Esophagus mucosa (tissue), 1 donor: ENCODE results near the gene AHSG. TPM values are rescaled to one million over a fixed set of nuclear protein-coding genes. Genes with fewer than 3 reads are reported as not detected.
A peak's percentile ranks its signal among the peaks of the same experiment; 100 is the strongest.
"Not testable (repeated sequence)": the region's sequence is repeated elsewhere in the genome, so short reads cannot be mapped to it uniquely, and the experiment has no call there.

Experiments
- ATAC-seq: fragments of 200-7000 bp; cut with Tn5 transposase; one replicate; pipeline ENCODE4 v1.9.1; 2020
- total RNA-seq: library from RNA; stranded (reverse); gene quantifications from one replicate; pipeline ENCODE4 v1.2.4, GENCODE V29; 2023
- donor health status: DM: yes; HTN: yes; CAD: no.

Gene AHSG, protein sequence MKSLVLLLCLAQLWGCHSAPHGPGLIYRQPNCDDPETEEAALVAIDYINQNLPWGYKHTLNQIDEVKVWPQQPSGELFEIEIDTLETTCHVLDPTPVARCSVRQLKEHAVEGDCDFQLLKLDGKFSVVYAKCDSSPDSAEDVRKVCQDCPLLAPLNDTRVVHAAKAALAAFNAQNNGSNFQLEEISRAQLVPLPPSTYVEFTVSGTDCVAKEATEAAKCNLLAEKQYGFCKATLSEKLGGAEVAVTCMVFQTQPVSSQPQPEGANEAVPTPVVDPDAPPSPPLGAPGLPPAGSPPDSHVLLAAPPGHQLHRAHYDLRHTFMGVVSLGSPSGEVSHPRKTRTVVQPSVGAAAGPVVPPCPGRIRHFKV
- total RNA-seq = not detected

GRCh38 chr3:186612721-186613636 lies at the start of gene AHSG:
TSS of gene AHSG (plus strand) at chr3:186613060. CDS start at chr3:186613142, 82 bp downstream.
- no peak for ATAC-seq

- no peak for ATAC-seq
These were observed 48.3 kb upstream of the AHSG start for GRCh38 chr3:186564586-186564985.

GRCh38 chr3:186566772-186567071 lies 46.1 kb upstream of the AHSG start:
- no peak for ATAC-seq

- ATAC-seq = peak; percentile 85
These were observed 45.6 kb upstream of the AHSG start, which contains the start of gene TBCCD1 for GRCh38 chr3:186567072-186567921. TSS of gene TBCCD1 (minus strand) at chr3:186567339. CDS start at chr3:186564329, 3,010 bp downstream.

GRCh38 chr3:186569361-186569760 lies 43.5 kb upstream of the AHSG start:
- ATAC-seq = not testable (repeated sequence)

DNA sequence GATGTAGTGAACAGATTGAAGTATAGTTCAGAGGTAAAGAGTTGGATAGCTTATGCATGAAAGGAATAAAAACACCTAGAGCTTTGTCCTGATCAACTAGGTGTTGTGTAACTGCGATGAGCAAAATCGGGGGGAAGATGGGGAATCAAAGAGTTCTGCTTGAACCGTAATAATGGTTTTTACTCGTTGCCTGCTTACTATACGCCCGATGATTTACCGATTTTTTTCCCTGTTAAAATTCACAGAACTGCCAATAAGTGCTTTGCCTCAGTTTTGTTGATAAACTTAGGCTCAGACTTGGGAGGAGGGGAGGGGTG lies 43.1 kb upstream of the AHSG start:
- ATAC-seq = no peak

DNA sequence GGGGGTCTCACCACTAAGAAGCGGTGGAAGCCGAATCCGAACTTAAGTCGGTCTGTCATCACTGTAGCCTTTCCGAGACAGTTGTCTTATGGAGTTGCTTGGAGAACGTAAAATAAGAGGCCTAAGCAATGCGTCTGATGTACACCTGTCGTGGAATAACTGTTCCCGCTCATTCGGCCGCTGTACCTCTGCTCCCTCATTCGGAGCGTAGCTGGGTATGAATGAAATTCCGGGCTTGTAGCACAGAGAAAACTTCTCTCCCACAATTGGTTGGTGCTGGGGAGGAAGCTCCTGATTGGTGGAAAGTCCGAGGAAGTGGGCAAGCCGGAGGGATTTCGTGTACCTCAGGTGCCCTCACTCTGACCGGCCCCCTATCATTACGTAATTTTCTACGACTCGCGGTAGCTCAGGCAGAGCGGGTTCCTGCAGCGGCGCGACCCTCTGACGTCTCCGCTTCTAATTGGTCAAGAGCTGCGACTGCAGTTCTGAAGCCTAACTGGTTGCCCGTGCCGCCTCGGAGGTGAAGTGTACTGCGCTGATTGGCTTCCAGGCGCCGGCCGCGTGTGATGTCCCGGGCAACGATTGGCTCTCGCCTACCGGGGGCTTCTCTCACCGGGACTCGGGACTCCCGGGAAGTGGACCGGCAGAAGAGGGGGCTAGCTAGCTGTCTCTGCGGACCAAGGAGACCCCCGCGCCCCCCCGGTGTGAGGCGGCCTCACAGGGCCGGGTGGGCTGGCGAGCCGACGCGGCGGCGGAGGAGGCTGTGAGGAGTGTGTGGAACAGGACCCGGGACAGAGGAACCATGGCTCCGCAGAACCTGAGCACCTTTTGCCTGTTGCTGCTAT lies 42.5 kb upstream of the AHSG start, which contains the start of gene DNAJB11:
Gene DNAJB11, plus strand, starts transcription at position 625 of the 845 bp plus-strand sequence. Its CDS starts 178 bp downstream, at position 803.
- peak; percentile 95 for ATAC-seq

- no peak for ATAC-seq
These were observed 41.8 kb upstream of the AHSG start for GRCh38 chr3:186570941-186571643.

- ATAC-seq = no peak
These were observed 41.2 kb upstream of the AHSG start for GRCh38 chr3:186571644-186572013.

GRCh38 chr3:186577521-186577920 lies 35.3 kb upstream of the AHSG start:
- ATAC-seq = no peak

- no peak for ATAC-seq
These were observed 32.1 kb upstream of the AHSG start for GRCh38 chr3:186580785-186581184.

DNA sequence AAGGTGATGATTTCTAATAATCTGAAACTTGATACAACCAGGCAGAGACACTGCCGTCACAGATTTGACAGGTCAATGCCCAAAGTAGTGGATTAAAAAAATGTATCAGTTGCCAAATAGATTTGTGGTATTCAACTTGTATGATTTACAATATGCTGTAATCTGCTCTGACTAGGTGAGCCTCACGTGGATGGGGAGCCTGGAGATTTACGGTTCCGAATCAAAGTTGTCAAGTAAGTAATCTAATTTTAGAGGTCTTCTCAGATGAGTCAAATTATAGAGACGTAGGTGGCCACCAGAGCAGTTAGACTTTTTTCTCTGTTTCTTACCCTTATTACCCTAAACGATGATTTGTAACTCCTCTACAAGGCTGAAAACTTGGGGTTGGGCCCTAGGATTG lies 30.3 kb upstream of the AHSG start:
- no peak for ATAC-seq

DNA sequence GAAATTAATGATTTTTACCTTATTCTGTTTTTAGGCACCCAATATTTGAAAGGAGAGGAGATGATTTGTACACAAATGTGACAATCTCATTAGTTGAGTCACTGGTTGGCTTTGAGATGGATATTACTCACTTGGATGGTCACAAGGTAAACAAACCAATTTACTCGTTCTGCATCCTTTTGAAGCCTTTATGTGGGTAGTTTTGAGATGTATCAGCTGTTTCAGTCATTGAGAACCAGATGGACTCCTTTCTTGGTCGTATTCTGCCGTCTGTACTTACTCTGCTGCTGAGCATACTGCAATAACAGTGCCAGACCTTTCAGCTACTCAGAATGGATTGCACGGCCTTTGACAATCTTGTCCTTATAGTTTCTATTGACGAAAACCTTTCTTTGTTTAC lies 29.0 kb upstream of the AHSG start:
- ATAC-seq = no peak

DNA sequence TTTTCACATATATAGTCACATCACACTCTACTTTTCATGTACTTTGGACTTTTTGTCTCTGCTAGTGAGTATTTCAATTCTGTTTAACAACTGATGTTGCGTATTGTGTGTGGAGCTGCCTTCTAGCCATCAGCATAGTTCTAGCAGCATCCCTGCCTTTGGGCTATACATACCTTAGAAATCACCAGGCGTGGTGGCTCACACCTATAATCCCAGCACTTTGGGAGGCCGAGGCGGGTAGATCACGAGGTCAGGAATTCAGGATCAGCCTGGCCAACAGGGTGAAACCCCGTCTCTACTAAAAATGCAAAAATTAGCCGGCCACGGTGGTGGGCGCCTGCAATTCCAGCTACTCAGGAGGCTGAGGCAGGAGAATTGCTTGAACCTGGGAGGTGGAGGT lies 26.6 kb upstream of the AHSG start:
- not testable (repeated sequence) for ATAC-seq

GRCh38 chr3:186587183-186587582 lies 25.7 kb upstream of the AHSG start:
- no peak for ATAC-seq

DNA sequence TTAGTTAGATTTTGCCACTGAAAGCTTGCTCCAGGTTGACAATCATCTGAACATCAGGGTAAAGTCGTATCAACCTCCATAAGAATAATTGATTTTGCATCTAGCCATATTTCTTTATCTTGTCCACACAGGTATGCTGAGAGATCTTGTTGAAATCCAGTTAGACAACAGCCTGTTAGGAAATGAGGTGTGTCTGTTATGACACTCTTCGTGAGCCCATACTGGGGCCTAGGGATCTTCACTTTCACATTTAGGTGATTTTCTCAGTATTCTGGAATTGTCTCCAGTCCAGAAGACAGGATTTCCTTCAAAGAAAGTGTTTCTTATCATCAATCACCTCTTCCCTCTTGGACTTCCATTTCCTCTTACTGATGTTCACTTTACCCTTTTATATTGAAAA lies 24.2 kb upstream of the AHSG start:
- ATAC-seq = peak; percentile 90

GRCh38 chr3:186589121-186589520 lies 23.7 kb upstream of the AHSG start:
- ATAC-seq = peak; percentile 59

DNA sequence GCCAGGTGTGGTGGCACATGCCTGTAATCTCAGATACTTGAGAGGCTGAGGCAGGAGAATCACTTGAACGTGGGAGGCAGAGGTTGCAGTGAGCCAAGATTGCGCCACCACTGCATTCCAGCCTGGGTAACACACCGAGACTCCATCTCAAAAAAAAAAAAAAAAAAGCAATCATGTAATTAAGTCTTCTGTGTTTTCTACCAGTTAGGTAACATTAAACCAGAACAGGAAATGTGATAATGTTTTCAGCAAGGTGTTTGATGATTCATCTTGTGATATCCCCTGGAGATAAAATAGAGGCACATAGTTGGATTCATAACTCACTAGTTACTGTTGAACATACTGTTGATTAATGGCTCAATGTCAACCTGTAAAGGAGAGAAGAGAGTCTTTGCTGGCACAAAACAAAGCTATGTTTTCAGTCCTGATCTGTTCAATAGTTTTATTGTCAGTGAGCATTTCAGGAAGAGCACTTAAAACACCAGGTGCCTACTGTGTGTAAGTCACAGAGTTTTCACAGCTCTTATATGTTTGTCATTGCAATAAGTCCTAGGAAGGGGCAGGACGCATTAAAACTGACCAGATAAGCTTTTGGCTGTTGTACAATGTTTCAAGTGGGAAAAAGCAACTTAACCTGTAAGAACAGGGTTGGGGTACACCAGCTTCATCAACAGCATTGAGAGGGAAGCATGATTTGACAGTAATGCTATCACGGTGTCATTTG lies 22.8 kb upstream of the AHSG start:
- peak; percentile 67 for ATAC-seq

DNA sequence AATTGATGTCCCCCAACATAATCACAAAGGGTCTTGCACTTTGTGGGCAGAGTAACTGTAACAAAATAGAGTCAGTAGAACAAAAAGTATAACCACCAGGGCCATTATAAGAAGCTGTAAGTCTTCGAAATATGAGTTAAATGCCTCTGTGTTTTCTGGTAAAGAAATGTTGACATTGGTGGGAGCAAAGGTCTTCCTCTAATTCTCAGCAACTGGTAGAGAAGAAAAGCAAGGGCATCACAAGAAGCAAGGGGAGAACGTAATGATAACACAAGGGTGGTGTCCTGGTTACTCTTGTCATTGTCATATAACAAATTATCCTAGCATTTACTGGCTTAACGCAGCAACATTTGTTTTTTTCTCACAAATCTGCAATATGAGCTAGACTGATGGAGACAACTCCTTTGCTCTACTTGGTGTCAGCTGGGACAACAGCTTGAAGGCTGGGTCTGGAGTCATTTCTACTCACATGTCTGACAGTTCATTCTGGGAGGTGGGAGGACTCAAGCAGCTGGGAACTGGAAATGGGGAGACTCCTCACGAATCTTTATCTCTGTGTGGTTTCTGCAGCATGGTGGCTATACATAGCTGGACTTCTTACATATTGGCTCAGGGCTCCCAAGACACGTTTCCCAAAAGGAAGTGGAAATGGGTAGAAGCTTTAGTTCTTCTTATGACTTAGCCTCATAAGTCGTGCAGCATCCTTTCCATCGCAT lies 22.1 kb upstream of the AHSG start:
- ATAC-seq = no peak

GRCh38 chr3:186592682-186593081 lies 20.2 kb upstream of the AHSG start:
- ATAC-seq = no peak
